ENCODE measurements around the gene PRRC2A. TPM values are rescaled to one million over a fixed set of nuclear protein-coding genes. Genes with fewer than 3 reads are reported as not detected.

The PRRC2A gene
- total and polyA plus RNA-seq, 12 donors = 83.9 to 179 (median 98.9) TPM

DNA sequence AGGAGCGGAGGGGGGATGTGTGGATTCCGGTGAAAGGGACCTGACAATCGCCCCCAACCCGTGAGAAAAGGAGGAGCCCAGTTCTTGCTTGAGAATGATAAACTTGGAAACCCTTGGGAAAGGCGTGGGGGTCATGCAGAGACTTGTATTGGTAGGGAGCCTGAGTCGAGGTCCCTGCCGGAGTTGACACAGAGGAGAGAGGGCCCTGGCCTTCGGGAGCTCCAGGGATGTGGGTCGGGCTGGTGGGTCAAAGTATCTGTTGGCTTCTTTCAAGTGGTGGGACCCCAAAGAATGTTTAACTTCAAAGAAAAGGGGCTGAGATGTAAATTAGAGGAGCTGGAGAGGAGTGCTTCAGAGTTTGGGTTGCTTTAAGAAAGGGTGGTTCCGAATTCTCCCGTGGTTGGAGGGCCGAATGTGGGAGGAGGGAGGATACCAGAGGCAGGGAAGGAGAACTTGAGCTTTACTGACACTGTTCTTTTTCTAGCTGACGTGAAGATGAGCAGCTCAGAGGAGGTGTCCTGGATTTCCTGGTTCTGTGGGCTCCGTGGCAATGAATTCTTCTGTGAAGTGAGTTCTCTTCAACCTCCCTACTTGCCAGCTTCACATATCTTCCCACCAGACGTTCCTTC is 45.9 kb downstream of the PRRC2A start:
- Histone ChIP-seq H3K4me3 (peak overlapping the region; percentile 59 to 98 (median 82)), H3K9me3 (no peaks in the 10 kb centered on the region), H3K36me3 (peaks cover 0 to 71% (median 44%) of the 10 kb centered on the region in 9 donors), H3K4me1 (peaks cover 11 to 54% (median 44%) of the 10 kb centered on the region in 9 donors), H3K27ac (peak overlapping the region; percentile 70 to 98 (median 96)), H3K27me3 (no peaks in the 10 kb centered on the region)
- intact Hi-C loops (cut with DNase I) = loop anchor here in 2 of 10 donors (5.0 to 10.0 kb wide), 4 partner anchors 124 to 1748 kb away; partner anchors contain the start of genes CUTA (in 1 of the 2), DDX39B (in 1 of the 2) and PHF1 (in 1 of the 2)
- ATAC-seq (peak in 1 of 8 donors; percentile 0), DNase-seq (no peak)
- WGBS, 2 donors = 4% methylated on average over 15 of the region's 15 CpGs
- TF ChIP-seq, protein P1, sequence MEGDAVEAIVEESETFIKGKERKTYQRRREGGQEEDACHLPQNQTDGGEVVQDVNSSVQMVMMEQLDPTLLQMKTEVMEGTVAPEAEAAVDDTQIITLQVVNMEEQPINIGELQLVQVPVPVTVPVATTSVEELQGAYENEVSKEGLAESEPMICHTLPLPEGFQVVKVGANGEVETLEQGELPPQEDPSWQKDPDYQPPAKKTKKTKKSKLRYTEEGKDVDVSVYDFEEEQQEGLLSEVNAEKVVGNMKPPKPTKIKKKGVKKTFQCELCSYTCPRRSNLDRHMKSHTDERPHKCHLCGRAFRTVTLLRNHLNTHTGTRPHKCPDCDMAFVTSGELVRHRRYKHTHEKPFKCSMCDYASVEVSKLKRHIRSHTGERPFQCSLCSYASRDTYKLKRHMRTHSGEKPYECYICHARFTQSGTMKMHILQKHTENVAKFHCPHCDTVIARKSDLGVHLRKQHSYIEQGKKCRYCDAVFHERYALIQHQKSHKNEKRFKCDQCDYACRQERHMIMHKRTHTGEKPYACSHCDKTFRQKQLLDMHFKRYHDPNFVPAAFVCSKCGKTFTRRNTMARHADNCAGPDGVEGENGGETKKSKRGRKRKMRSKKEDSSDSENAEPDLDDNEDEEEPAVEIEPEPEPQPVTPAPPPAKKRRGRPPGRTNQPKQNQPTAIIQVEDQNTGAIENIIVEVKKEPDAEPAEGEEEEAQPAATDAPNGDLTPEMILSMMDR (IDR thresholded peaks at IDR 0.05) = no peak

DNA sequence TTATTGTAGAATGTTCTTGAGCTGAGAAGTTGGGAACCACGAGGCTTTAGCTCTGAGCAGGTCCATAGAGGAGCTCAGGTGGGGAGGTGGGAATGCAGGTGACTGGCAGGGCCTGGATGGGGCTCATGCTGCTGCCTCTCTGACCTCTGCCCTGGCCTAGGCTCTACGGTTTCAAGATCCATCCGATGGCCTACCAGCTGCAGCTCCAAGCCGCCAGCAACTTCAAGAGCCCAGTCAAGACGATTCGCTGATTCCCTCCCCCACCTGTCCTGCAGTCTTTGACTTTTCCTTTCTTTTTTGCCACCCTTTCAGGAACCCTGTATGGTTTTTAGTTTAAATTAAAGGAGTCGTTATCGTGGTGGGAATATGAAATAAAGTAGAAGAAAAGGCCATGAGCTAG is 49.2 kb downstream of the PRRC2A start, which contains the start of gene LY6G5B:
Gene LY6G5B, plus strand, starts transcription at position 301 of the 400 bp plus-strand sequence. CDS start 975 bp downstream, outside the sequence.
- intact Hi-C loops (cut with DNase I) = loop anchor here in 3 of 10 donors (5.0 to 10.0 kb wide), 5 partner anchors 127 to 1745 kb away; partner anchors contain the start of genes CFB (in 1 of the 3), CUTA (in 1 of the 3), DDX39B (in 1 of the 3) and PHF1 (in 1 of the 3)
- WGBS, 2 donors = 83 to 85% methylated on average over 8 of the region's 8 CpGs

DNA sequence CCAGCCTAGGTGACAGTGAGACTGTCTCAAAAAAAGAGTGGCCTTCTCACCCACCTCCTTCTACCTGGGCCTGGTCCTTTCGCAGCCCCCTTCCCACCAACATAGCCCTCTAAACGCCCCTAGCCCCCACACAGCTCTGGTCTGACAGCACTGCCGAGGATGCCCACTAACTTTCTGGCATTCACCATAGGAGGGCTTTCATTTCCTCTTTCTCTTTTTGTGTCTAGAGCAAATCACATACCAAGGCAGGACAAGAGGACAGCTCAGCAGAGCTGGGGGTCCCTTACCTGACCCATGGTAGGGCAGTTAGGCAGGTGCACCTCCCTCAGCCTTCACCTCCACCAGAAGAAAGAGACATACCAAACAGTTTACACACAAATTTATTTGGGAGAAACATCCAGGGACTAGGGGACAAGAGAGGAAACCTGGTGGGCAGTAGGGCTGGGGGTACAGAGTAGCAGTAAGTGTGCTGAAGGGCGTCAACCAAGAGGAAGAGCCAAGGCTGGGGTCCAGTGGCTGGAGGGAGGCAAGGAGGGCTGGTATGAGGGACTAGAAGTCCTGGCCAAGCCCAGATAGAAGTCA is 55.9 kb downstream of the PRRC2A start:
- H3K4me1 ChIP-seq = peaks cover 5 to 14% (median 12%) of the 10 kb centered on the region in 9 donors
- no peaks in the 10 kb centered on the region for H3K27me3 ChIP-seq
- DNase-seq (no peak), ATAC-seq (no peak)
- H3K27ac ChIP-seq = no peak overlapping the region
- TF ChIP-seq, protein P1 (IDR thresholded peaks at IDR 0.05) = no peak
- H3K36me3 ChIP-seq = peaks cover 0 to 42% (median 10%) of the 10 kb centered on the region in 9 donors
- intact Hi-C loops (cut with DNase I) = loop anchor here in 3 of 10 donors (5.0 to 10.0 kb wide), 3 partner anchors 161 to 276 kb away; partner anchors contain the start of gene CFB (in 1 of the 3)
- H3K4me3 ChIP-seq = no peak overlapping the region
- no peaks in the 10 kb centered on the region for H3K9me3 ChIP-seq
- WGBS, 2 donors = 79 to 86% methylated on average over 4 of the region's 4 CpGs

More for the DNA sequence above, 49.2 kb downstream of the PRRC2A start, which contains the start of gene LY6G5B:
- Histone ChIP-seq H3K4me3 (no peak within 1 kb of the TSS), H3K27me3 (no peaks in the 10 kb centered on the region), H3K9me3 (no peaks in the 10 kb centered on the region), H3K4me1 (peaks cover 0 to 26% (median 14%) of the 10 kb centered on the region in 9 donors), H3K36me3 (peaks cover 0 to 76% (median 53%) of the 10 kb centered on the region in 9 donors), H3K27ac (no peak within 1 kb of the TSS)
- DNase-seq = no peak
- TF ChIP-seq, protein P1 (IDR thresholded peaks at IDR 0.05) = no peak
- no peak for ATAC-seq

GRCh38 chr6:31676904-31677303 is 56.4 kb downstream of the PRRC2A start:
- WGBS, 2 donors = 65 to 69% methylated on average over 6 of the region's 6 CpGs

More at GRCh38 chr6:31676904-31677303, 56.4 kb downstream of the PRRC2A start:
- H3K27ac ChIP-seq = no peak overlapping the region
- H3K9me3 ChIP-seq = no peaks in the 10 kb centered on the region
- H3K4me3 ChIP-seq = no peak overlapping the region
- ATAC-seq (no peak), DNase-seq (no peak)
- TF ChIP-seq, protein P1 (IDR thresholded peaks at IDR 0.05) = no peak
- H3K27me3 ChIP-seq = no peaks in the 10 kb centered on the region
- intact Hi-C loops (cut with DNase I) = loop anchor here in 3 of 10 donors (5.0 to 10.0 kb wide), 3 partner anchors 160 to 275 kb away; partner anchors contain the start of gene CFB (in 1 of the 3)
- peaks cover 0 to 37% (median 5%) of the 10 kb centered on the region in 9 donors for H3K36me3 ChIP-seq
- H3K4me1 ChIP-seq = peaks cover 5 to 18% (median 15%) of the 10 kb centered on the region in 9 donors
